SKM-1 (cell line): ENCODE data around the gene PFKP.

ENCODE experiments used
- DNase-seq: peaks from one replicate; lab custom pipeline; 2025; ENCODE audit not compliant: unreplicated experiment; lab: John Stamatoyannopoulos, UW

The PFKP gene

DNA sequence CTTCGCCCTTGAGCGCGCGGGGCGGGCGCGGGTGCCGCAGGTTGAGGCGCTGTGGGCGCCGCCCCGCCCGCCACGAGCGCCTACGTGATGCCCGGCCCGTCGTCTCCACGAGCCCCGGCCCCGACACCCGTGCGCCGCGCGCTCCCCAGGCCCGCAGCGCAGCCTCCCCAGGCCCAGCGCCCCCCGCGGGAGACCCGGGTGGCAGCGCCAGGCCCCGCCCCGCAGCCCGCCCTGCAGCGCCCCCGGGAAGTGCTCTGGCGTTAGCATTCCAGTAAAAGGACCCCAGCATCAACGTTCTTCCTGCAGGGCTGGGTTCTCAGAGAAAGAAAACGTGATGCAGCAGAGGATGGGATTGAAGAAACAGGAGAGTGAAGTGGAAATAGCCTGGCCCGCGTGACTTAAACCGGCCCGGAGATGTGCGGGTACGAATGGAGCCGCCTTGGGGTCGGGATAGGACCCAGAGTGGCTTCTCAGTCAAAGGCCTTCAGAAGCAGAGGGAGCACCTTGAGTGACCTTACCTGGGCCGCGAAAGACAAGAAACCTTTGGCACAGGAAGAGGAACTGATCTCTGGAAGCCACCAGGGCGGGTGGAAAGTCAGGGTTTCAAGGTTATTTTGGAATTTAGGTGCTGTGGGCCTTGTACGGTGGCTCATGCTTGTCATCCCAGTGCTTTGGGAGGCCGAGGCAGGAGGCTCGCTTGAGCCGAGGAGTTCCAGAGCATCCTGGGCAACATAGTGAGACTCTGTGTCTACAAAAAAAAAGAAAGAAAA is 1.8 kb downstream of the PFKP start:
- no peak for DNase-seq

DNA sequence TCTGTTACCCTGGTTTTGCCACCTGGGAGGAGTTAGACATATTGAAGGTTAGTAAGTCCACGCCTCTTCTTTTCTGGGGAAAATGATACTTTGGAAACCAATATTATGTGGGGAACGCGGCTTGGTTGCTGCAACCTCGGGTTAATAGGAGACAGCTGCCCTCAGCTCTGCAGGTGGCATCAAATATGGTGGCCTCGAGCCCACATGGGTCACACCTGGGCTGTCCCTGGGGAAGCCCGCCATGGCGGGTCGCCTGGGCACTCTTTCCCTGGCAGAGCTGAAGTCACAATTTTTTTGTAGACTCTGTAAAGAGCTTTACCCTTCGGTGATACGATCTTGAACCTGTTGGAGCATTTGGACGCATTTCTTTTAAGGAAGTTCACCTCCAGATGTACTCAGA is 2.5 kb downstream of the PFKP start:
- no peak for DNase-seq

DNA sequence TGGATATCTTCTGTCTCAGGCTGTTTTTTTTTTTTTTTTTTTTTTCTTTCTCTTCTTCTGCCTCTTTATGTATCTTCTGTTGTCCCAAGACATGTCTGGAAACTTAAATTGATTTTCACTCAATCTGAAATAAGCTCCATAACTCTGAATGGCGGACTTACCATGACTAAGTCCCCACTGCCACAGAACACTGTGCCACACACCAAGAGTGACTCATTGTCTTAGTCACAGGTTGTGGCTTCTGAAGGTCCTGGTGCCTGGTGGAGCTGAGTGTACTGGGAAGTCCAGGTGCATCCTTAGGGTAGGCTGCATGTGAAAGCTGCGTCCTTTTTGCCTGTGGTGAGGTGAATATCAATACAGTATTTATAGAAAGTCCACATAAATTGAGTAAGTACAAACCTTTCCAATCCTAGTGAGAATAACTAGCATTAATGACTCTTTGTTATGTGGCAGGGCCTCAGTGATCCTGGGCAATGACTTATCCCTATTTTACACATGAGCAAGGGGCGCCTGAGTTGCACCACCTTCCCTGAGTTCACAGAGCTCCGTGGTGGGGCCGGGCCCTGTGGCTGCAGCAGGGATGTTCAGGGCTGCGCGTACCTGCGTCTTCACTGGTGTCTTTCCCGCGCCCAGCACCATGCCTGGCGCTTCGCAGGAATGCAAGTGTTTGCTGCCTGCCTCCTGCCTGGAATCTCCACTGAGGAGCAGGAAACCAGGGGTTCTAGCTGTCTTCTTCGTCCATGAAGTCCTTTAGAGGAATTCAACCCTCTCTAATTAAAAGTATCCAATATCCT is 4.3 kb downstream of the PFKP start:
- no peak for DNase-seq

DNA sequence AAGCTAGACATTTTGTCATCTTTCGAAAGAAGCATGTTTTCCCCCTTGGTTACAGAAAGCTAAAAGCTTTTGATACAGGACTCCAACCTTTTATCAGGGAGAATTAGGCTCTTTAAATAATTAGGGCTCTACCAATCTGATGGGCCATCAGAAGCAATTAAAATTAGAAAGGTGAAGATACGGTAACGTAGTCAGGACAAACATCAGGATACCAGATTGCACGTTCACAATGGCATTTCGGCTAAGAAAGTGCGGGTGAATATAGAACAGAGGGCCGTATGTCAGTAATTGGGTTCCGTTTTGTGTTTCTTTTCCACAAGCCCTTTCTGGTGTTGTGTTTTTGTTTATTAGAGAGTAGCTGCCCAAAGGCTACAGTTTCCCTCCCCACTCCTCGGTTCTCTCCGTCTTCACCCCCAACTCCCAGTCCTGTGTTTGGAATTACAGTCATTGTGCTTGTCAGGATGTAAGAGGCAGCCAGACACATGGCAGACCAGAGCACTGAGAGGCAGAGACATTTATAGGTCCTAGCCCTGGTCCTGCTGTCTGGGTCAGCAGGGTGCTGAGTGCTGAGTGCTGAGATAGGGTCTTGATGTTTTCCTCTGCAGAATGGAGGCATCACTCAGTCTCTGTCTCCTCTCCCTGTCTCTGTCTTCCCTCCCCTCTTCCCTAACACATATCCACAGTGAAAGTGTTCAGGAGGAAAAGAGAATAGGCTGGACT is 5.5 kb downstream of the PFKP start:
- DNase-seq: no peak

DNA sequence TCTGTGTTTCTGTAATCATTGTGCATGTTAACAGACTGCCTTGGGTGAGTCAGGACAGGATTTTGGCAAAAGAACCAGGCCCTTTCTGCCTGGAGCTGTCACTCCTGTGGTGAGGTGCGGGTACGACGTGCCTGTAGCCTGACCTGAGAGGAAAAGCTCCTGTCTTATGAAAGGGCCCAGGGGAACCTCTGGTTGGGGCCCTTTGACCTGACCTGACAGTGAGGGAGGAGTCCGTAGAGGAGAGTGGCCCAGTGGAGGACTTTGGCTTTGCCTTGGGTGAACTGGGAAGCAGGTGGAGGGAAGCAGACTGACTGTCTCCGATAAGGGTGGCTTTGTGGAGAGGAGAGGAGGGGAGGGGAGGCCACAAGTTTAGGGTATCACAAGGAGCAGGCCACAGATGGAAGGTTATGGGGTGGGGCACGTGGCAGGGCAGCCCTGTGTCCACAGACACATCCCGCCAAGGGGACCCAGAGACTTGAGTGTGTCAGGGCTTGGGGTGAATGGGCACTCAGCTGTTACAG is 6.9 kb downstream of the PFKP start:
- no peak for DNase-seq

DNA sequence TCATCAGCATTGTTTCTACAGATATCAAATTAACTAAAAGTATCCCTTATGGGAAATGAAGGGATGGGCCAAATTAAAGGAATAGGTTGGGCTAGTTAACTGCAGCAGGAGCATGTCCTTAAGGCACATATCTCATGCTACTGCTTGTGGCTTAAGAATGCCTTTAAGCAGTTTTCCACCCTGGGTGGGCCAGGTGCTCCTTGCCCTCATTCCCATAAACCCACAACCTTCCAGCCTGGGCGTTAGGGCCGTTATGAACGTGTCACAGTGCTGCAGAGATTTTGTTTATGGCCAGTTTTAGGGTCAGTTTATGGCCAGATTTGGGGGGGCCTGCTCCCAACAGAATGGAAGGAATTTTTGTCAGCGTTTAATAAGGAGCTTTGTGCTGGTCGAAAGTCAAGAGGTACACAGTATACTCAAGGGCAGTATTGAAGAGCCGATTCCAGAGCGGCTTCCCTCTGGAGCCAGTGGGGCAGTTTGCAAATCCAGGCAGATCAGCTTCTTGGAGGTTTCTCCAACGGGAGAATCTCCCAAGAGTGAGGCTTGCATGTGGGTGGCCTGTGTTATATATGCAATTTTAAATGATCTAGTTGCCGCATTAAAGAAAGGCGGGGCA is 7.7 kb downstream of the PFKP start:
- DNase-seq: no peak

DNA sequence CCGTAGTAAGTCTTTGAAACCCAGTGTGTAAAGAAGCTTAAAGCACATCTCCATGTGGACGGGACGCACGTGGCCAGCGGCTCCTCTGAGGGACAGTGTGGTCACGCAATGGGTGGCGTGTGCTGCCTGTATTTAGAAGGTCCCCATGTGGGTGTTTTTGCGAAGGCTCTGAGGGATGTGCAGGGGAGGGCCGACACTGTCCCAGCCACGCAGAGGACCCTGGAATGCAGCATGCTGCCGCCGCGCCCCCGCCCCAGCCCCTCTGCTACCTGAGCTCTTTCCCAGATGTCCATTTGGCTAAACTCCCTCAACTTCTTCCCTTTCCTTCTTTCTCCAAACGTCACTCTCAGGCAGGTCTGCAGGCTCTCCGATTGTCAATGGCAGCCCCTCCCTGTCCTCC is 8.8 kb downstream of the PFKP start:
- DNase-seq: no peak

DNA sequence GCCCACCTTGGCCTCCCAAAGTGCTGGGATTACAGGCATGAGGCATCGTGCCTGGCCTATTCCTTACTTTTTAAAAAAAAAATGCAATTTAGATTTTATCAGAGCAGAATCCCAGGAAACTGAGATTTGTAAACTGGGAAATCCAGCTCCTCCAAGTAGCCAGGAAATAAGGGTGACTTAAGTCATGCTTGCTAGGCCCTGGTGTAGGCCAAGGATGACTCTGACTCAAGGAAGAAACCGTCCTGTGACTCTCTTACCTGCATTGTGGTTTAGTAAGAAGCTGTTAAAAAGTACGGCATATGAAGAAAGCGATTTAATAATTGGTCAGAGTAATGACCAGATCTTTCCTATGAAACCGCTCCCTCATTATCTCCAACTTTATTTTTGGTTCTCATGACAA is 10.2 kb downstream of the PFKP start:
- DNase-seq: no peak

DNA sequence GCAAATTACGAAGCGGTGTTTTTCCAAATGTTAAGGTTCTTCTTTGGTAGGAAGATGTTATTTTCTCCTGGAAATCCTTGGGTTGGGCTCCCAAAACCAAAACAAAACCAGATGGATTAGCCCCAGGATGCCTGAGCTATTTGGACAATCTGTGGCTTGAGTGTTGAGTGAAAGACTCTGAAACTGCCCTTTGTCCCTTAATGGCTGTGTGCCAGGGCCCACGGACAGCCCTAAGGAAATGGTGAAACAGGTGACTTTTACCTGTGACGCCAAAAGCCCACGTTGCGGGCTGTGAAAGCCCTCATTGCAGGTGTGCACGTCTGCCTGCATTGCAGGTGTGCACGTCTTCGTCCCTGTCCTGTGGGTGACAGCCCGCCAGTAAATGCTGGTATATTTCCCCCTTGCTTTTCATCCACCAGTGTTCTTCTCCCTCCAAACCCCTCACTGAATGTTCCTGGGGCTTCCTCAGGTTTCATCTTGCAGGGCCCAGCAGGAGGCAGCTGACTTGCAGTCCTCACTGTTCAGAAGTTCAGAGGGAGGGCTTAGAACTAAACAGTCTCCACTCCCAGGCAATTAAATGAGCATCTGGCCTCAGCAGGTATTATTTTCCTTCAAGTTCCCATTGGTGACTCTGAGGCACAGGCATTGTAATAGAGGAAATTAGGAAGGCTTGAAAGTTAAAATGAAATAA is 10.7 kb downstream of the PFKP start:
- no peak for DNase-seq

DNA sequence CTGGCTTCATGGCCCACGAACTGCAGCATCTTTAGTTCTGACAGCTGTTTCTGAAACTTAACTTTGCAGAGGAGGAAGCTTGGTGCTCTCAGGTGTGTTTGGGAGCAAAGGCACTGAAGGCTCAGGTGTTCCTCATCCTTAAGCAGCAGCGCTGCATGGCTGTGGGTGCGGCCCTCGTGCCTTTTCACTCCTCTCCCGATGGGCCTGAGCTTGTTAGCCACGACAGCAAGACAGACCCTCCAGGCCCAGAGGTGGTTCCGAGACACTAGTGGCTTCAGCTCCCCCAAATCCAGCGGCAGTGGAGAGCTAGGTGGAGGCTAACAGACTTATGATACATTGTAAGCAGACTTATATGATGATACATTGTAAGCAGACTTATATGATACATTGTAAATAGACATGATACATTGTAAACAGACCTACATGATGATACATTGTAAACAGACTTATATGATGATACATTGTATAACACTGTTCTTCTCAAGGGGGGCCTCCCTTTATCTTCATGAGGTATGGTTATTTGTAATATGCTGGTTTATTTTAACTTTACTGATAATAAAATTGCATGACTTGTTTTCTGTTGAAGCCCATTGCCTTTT is 14.1 kb downstream of the PFKP start:
- DNase-seq: no peak

DNA sequence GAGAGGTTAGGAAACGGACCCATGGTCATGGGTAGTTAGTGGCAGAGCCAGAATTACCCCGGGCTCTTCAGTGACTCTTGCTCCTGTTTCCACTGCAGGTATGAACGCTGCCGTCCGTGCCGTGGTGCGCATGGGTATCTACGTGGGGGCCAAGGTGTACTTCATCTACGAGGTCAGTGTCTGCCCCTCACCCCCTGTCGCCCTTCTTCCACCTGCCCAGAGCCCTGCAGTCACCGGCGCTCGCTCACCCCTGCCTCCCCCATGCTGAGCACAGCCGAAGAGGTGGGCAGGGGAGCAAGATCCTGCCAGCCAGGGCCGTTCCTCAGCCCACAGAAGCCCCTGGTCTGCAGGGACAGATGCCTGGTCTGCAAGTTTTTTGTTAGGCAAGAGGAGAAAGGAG is 14.9 kb downstream of the PFKP start:
- no peak for DNase-seq

DNA sequence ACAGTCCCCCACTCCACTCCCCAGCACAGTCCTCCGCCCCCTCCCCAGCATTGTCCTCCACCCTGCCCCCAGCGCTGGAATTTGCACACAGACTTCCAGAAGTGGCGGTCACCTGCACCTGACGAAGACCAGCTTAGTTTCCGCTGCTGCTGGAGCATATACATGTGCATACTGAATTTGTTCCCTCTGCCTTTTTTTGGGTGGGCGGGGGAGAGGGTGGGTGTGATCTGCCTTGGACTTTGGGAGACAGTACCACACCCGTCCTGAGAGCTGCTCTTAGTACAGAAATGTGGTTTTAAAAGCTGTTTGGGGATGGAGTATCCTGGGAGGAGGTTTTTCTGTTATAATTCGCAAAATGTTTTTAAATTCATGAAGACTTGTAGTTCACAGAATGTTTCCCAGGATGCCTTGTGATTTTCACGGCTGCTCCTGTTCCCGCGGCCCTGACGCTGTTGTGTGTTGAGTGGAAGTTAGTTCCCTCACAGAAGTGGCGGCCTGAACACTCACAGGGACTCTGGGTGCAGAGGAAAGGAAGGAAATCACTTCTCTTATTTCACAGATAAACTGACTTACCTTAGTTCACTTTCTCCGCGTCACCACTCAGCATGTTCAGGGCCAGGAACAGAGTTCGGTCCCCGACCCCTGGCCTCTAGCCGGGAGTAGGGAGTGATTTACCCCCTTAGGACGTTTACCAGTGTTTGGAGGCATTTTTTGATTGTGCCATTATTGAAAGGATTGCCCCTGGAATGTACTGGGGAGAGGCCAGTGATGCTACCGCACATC is 18.6 kb downstream of the PFKP start:
- DNase-seq: no peak

DNA sequence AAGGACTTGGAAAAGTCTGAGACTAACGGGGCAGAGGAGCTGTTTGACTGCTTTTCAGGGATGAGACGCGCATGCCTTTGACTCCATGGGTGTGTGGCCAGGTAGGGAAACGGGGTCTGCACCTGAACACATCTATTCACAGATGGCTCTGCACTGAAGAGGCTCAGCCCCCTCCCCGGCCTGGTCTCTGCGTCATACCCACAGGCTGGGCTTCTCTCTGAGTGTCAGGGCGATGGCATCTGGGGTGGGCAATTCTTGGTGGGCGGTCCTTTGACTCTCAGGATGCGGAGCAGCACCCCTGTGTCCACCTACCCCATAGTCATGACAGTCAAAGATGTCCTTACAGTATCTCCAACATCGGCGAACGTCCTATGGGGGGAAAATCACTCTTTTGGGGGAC is 23.0 kb downstream of the PFKP start:
- DNase-seq: no peak

DNA sequence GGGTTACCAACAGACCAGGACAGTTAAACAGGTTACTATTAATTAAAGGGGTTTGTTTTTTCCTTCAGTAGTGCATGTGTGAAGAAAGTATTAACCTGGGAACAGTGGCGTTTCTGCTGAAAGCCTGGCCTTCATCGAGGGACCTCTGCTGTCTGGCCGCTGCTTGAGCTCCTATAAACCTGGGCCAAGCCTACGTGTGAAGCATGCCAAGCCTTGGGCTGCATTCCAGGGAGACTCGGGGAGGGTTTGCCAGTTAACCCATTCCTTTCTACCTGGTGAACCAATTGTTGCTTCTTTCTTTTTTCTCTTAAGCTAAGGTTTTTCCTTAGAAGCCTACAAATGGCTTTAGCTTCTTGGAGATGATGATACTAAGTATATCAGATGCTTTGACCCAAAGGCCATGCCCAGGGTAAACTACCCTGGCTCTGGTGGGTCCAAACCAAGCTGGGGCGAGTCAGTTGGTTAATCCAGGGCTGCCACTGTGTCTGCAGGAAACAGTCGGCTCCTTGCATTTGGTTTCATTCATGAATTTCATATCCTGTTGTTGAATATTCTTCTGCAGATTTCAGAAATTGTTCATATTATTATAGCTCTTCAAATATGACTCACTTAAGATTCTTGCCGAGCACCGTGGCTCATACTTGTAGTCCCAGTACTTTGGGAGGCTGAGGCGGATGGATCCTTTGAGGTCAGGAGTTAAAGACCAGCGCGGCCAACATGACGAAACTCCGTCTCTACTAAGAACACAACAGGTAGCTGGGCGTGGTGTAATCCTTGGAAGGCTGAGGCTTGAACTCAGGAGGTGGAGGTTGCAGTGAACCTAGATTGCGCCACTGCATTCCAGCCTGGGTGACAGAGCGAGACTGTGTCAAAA is 23.8 kb downstream of the PFKP start:
- no peak for DNase-seq

DNA sequence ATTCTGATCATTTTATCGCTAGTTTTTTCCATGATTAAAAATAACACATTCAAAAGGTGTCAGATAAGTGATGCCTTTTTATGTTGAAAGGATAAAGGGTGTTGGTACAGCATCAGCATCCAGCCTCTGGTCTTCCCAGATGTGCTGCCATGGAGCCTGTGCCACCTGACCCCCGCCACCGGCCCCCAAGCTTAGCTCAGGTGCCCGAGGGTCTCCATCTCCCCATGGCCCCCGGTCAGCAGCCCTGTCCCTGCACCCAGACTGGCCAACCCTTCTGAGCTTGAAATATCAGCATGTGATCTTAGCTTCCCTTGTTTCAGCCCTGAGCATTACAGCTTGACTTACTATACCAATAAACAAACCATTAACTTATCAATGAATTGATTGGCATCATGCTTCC is 24.6 kb downstream of the PFKP start:
- no peak for DNase-seq

DNA sequence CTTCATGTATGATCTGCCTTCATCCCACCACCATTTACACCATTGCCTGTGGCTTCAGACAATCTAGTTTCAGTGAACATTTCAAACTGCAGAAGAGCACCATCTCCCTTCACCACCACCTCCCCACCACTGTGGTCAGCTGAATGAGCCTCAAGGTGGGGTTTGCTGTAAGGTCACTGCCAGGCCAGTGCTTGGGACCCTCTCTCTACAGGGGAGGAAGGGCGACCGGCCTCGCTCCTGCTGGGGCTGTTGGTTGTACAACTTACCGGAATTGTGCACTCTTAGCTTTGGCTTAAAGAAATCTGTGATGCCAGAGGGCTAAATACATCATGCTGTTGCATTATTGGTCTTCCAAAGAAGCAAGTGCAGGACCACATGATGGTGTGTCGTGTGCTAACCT is 26.6 kb downstream of the PFKP start:
- DNase-seq: no peak

DNA sequence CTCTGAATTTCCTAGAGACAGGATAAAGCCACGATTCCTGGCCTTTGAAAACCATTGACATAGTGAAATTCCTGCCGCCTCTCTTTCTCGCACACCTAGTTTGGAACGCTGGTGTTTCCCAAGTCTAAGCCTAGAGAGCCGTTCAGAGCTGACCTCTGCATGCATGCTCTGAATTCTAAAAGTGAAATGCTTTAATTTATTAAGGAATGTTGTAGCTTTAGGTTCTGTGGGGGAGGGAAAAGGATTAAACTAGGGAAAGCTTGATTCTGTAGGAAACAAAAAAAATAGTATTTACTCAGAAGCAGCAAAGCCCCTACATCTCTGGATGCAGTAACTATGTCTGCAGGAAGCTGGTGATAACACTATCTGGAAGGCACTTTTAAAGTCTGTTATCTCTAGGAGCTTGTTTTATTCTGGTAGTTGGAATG is 27.3 kb downstream of the PFKP start:
- DNase-seq: no peak

DNA sequence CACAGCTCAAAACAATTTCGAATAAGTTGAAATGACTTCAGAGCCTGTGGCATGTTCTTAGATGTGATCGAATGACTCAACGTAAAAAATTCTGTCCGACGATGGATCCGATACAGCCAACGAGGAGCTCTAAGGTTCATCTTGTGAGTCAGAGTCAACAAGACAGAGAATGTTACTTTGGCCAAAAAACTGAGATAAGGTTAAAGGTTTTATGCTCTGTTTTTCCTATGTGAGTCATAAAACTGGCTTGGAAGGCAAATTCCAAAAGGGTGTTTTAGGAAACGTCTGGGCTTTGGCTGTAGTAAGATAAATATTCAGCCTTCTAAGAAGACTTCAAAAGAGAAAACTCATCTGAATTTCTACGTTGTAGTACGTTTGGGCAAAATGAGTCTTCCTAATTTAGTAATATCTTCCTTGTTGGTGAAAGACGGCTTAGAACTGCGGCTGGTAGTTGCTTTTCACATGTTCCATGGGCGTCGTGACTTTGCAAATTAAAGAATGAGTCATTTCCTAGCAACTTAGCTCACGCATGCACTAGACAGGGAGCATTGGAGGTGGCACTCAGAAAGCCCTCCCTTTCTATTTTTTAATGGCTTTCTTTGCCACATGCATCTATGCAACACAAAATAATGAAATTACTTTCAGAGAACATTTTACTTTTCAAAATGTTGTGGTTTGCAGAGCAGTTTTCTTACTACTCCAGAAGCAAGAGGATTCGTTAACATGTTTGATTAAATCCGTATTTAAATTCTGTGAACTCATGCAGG is 28.2 kb downstream of the PFKP start:
- peak; percentile 51 for DNase-seq
